Femur (tissue), 1 donor: ENCODE results near the gene RNF5.

Experiments
- DNase-seq: peaks from one replicate; pipeline ENCODE4 v3.0.0-alpha.2; 2017

RNF5 gene

DNA sequence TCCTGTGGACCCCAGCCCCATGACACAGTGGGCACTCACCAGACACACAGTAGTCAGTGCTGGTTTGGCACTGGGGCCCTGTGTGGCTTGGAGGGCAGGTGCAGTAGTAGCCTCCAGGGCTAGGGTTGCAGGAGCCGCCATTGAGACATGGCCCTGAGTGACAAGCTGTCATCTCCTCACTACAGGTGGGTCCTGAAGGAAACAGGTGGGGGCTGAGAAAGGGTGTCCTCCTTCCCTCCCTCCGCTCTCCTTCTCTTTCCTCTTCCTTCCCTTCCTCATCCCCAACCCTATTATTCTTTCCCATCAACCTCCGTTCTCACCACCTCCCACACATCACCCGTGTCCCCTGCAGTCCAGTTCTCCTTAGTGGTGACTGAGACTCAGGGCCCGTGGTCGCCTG is 35.4 kb downstream of the RNF5 start:
- DNase-seq = no peak

DNA sequence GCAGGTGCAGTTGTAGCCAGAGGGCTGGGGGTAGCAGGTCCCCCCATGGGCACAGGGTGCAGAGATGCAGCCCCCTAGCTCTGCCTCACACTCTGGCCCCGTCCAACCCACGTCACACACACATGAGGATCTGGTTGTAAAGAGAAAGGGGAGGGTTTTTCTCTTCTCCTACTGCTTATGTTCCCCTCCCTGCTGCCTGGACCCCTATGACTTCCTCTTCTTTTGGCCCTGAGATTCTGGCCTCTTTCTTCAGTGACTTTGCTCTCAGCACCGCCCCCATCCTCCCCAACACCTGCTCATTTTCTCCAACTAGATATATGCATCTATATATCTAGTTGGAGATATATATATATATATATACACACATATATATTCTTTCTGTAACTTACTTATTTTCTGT is 35.9 kb downstream of the RNF5 start:
- DNase-seq = no peak

DNA sequence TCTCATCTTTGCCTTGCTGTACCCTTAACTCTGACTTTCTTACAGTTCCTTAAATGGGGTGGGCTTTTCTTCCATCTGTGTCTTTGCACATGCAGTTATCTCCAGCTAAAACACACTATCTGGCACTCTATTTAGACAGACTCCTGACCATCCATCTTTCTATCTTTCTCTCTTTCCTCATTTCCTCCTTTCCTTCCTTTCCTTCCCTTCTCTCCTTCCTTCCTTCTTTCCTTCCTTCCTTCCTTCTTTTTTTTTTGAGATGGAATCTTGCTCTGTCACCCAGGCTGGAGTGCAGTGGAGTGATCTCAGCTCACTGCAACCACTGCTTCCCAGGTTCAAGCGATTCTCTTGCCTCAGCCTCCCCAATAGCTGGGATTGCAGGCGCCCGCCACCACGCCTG is 37.4 kb downstream of the RNF5 start:
- no peak for DNase-seq

DNA sequence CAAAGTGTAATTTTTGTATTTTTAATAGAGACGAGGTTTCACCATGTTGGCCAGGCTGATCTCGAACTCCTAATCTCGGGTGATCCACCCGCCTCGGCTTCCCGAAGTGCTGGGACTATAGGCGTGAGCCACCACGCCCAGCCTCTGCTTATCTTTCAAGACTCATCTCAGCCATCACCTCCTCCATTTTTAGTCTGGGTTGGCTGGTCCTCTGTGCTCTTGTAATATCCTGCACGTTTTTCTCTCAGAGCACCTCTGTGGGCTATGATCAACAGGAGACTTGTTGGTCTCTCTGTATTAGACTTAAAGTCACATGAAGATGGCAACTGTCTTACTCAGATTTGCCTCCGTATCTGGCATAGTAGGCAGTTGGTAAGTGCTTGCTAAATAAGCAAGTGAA is 38.1 kb downstream of the RNF5 start:
- DNase-seq = no peak

DNA sequence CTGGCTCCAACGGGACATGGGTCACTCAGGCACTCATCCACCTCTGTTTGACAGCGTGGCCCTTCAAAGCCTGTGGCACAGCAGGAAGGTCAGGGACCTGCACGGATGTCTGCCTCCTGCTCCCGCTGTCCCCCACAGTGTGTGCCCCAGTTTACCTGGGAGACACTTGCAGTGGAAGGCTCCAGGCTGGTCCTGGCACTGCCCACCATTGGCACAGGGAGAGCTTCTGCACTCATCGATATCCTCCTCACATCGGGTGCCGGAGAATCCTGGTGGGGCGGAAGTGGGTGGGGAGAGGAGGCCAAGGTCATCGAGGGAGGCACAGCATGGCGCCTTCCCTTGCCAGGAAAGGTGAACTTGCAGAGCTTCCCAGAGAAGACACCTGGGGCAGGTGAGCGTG is 38.8 kb downstream of the RNF5 start:
- DNase-seq = no peak

DNA sequence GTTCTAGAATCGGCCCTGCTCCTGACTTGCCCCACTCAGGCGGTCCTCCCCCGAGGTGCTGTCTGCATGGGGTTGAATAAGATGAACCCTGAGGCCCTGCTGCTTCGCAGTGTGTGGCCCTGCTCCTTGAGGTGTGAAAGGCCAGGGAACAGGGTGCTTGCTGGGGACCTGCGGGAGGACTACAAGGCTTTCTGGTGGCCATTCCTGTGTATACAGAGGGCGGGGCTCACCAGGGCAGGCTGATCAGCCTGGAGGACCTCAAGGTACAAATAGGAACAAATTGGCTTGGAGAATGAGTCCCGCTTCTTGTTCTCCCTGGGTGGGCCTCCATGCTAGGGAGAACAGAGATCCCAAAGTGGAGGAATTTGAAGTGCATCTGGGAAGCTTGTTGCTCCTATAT is 40.0 kb downstream of the RNF5 start:
- no peak for DNase-seq

DNA sequence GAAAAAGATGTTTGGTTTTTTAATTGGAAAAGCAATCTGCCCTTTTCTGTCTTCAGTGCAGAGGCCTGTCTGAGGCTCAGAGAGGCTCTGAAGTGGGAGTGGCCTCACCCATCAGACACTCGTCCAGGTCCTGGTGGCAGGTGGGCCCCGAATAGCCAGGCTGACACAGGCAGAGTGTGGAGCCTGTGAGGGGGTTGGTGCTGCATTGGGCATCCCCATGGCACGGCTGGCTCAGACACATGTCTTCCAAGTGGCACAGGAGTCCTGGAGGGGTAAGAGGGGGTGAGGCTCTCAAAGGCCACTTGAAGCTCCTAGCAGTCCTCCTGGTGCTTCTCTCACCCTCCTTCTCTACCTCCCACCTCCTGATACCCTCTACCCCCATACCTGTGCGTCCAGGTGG is 41.8 kb downstream of the RNF5 start:
- no peak for DNase-seq

DNA sequence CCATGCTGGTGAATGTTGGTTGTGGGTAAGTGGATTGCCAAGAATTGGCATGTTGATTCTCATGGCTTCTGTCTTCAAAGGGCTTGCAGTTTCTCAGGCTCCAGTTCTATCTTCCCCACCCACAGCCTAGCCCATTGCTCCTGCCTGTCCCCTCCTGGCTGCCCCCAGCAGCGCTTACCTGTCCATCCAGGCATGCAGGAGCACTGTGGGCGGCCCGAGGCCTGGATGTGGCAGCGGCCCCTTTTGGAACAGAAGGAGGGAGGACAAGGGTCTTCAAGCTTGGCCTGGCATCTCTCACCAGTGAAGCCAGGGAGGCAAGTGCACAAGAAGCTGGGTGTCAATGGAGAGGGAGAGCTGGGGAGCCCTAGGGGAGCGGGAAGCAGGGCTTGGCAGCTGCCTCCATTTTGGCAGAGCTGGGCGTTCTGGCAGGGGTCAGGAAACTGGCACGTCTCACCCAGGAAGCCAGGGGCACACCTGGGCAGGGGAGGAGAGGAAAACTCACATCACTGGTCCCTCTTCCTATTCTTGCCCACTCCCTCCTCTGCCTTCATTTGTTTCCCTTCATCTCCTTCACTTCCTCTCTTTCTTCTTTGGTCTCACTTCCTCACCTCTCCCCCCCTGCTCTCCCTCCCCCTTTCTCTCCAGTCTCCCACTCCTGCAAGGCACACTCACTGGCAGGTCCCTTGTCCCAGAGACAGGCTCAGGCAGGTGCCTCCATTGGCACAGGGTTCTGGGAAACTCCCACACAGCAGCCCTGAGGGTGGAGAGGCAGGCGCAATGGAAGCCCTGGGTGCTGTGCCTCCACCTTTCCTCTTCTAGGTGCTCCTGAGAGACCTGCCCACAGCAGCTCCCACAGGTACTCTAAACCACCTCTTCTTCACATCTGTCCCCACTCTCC is 44.4 kb downstream of the RNF5 start:
- DNase-seq = no peak

DNA sequence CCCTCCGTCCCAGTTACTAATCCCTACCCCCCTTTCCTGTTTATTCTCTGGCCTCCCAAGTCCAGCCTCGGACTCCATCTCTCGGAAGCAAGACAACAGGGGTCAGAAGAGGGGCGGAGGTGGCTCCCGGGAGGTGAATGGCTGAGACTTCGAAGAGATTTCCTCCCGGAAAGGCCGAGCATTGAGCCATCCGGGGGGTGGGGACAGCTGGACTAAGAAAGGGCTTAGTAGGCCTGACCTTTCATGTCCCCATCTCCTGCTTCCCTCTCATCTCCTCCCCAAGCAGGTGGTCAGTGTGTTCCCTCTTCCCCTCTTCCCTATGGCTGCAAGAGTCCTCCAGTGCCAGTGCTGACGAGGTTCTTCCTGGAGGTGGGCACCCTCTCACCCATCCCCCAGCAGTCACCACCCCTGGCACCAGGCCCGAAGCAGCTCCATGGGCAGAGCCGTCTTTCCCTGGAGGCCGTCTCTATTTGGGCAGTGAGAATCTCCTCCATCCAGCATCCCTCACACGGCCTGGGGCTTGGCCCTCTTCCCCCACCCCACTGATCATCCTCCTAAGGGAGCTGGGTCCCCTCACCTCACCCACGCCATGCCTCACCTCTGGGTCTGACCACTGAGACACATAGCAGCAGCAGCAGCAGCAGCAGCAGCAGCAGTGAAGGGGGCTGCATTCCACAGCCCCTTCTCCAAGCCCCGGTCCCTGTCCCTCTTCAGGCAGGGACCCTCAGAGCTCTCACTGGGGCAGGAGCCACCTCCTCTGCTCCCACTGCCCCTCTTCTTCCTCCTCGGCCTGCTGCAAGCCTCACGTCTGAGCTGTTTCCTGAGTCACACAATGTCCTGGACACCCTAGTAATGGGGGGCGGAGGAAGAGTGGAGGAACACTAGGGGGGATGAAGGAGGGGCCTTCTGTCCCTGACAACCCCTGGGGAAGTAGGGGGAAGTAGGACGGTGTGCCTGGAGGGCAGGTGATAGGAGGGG is 45.3 kb downstream of the RNF5 start, which contains the start of gene NOTCH4:
NOTCH4 (minus strand) TSS at position 810 of the 978 bp plus-strand sequence; CDS start at position 671, 139 bp downstream.
- no peak for DNase-seq

DNA sequence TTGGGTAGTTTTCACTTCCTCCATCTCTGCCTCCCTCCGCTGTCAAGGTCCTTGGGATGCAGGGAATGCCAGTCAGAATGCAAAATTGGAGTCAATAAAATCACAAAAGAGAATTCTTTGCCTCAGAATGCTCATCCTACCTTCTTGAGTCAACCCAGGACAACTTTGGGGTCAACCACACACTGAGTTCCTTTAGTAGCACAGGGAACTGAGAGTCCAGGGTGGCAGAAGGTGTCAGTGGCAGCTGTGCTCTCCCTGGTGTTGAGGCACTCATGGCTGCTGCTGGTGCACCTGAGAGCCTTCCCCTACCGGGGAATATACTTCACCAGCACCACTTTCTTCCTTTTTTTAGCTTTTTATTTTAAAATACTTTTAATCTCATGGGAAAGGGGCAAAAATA is 46.5 kb downstream of the RNF5 start:
- no peak for DNase-seq

DNA sequence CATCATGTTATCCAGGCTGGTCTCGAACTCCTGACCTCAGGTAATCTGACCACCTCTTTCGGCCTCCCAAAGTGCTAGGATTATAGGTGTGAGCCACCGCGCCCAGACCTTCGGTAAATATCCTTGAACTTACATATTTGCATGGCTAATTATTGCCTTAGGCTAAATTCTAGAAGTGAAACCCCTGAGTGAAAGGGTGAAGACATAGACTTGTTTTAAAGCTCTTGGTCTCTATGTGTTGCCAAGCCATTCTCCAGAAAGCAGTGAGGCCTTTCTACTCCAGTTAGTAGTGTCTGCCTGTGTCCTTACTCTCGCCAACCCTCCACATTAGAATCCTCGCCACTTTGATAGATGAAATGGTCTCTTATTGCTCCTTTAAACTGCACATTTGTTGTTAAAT is 48.2 kb downstream of the RNF5 start:
- no peak for DNase-seq
